ENCODE results near the gene MACROD2.

MACROD2 gene

DNA sequence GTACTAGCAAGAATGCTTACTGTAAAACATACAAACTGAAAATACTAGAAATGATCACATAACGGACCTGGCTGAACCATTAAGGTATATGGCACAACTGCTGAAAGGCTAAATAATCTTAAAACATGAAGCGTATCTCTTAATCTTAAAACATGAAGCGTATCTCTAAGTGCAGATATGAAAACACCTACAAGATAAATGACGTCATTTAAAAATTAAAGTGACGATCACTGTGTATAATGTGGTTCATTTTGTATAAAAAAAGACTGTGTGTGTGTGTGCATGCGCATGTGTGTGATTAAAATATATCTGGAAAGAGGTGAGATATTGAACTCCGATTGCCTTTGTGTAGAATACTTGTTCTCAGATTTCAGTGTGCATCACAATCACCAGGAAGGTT is 1797.5 kb downstream of the MACROD2 start:
- POLR2A ChIA-PET, result no interaction called here
- TF ChIP-seq, protein P1, sequence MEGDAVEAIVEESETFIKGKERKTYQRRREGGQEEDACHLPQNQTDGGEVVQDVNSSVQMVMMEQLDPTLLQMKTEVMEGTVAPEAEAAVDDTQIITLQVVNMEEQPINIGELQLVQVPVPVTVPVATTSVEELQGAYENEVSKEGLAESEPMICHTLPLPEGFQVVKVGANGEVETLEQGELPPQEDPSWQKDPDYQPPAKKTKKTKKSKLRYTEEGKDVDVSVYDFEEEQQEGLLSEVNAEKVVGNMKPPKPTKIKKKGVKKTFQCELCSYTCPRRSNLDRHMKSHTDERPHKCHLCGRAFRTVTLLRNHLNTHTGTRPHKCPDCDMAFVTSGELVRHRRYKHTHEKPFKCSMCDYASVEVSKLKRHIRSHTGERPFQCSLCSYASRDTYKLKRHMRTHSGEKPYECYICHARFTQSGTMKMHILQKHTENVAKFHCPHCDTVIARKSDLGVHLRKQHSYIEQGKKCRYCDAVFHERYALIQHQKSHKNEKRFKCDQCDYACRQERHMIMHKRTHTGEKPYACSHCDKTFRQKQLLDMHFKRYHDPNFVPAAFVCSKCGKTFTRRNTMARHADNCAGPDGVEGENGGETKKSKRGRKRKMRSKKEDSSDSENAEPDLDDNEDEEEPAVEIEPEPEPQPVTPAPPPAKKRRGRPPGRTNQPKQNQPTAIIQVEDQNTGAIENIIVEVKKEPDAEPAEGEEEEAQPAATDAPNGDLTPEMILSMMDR (IDR thresholded peaks at IDR 0.05; ENCODE audit: control extremely low read depth, extremely low read depth, low read depth, missing control alignments), result no peak
- CTCF ChIA-PET, result no interaction called here
- DNase-seq (ENCODE audit: extremely low spot score), result no peak

DNA sequence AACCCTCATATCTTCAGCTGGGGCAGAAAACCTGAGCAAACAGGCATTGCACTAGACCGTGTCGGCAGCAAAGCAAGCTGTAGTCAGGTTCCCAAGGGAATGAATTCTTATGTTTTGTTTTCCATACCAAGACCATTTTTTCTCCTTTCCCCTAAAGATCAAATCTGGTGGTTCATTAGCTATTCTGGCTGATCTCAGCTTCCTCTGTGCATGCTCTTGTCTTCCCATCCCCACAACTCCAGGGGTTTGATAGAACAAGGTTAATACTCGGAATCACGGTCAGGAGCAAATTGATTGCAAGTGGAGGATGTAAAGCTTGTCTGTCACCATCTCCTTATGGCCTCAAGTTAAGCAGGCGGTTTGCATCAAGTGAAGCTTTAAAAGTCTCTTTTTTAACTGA is 1799.1 kb downstream of the MACROD2 start:
- ChIA-PET POLR2A (no interaction called here), CTCF (interaction anchor here (0.9 to 1.1 kb wide), 2 partner anchors 33 to 331 kb away, joined by 3 read pairs; no protein-coding TSS in a partner anchor)
- DNase-seq (ENCODE audit: extremely low spot score), result no peak
- TF ChIP-seq, protein P1 (IDR thresholded peaks at IDR 0.05; ENCODE audit: control extremely low read depth, extremely low read depth, low read depth, missing control alignments), result no peak

DNA sequence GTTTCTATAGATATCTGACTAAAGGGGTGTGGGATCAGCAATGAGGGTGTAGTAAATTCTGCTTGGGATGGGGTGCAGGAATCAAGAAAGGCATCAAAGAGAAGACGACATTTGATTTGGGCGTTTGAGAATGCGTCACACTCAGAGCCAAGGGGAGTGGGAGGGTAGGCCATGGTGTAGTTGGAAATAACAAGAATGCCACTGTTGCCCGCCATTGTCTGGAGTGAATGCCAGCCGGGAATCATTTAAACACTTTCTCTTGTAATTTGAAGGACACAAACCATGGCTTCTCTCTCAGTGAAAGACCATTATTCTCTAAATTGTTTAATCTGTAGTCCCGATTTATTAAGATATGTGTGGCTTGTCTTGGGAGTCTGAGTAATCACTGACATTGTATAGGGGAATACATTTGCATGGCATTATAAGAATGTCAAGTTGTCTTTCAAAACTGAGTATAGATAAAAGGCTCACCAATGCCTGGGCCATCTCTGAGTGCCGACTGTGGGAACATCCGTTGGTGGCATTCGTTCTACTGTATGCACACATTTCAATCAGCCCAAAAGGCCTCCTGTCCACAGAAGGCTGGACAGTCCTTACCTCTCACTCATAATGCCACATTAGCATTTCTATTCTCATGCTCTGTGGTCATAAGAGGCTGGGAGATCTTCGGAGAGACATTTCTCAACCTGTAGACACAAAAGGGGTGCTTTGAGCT is 1800.1 kb downstream of the MACROD2 start:
- TF ChIP-seq, protein P1 (IDR thresholded peaks at IDR 0.05; ENCODE audit: control extremely low read depth, extremely low read depth, low read depth, missing control alignments), result no peak
- no peak for DNase-seq (ENCODE audit: extremely low spot score)
- CTCF ChIA-PET, result interaction anchor here (1.0 to 1.3 kb wide), 2 partner anchors 14 to 27 kb away, joined by 3 read pairs; no protein-coding TSS in a partner anchor
- POLR2A ChIA-PET, result no interaction called here

DNA sequence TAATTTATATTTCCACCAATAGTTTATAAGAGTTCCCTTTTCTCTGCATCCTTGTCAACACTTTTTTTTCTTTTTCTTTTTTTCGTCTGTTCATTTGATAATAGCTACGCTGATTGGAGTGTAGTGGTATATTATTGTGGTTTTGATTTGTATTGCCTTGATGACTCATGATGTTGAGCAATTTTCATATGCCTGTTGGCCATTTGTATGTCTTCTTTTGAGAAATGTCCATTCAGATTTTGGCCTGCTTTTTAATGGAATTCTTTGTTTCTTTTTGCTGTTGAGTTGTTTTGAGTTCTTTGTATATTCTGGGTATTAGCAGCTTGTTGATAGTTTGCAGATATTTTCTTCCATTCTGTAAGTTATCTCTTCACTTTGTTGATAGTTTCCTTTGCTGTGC is 1804.6 kb downstream of the MACROD2 start:
- POLR2A ChIA-PET, result no interaction called here

DNA sequence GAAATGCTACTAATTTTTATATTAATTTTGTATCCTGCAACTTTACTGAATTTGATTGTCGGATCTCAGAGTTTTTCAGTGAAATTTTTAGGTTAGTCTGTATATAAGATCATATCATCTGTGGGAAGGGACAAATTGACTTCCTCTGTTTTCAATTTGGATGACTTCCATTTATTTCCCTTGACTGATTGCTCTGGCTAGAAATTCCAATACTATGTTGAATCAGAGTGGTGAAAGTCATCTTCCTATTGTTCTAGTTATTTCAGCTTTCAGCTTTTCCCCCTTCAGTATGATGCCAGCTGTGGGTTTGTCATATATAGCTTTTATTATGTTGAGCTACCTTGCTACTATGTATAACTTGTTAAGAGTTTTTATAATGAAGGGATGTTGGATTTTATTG is 1806.7 kb downstream of the MACROD2 start:
- TF ChIP-seq, protein P1 (IDR thresholded peaks at IDR 0.05; ENCODE audit: control extremely low read depth, extremely low read depth, low read depth, missing control alignments), result no peak
- CTCF ChIA-PET, result interaction anchor here (1.3 kb wide), 1 partner anchor 37 kb away, joined by 3 read pairs; no protein-coding TSS in a partner anchor
- POLR2A ChIA-PET, result no interaction called here
- DNase-seq (ENCODE audit: extremely low spot score), result no peak

More for the DNA sequence above, 1804.6 kb downstream of the MACROD2 start:
- no peak for DNase-seq (ENCODE audit: extremely low spot score)
- TF ChIP-seq, protein P1 (IDR thresholded peaks at IDR 0.05; ENCODE audit: control extremely low read depth, extremely low read depth, low read depth, missing control alignments), result no peak
- CTCF ChIA-PET, result interaction anchor here (1.2 kb wide), 1 partner anchor 12 kb away, joined by 3 read pairs; no protein-coding TSS in a partner anchor

DNA sequence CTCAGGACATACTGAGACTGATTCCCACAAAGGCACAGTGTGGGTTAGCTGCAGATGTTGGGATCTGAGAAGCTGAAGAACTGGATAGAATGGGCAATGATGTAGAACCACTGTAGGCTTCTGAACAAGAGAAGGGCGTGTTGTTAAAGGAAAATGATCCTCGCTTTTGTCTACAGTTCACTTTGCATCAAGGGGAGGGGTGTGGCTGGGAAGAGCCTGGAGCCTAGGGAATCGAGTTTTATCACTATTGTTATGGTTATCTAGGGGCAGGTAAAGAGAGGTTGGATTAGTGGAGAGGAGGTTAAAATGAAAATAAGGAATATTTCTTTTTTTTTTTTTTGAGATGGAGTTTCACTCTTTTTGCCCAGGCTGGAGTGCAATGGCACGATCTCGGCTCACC is 1809.8 kb downstream of the MACROD2 start:
- TF ChIP-seq, protein P1 (IDR thresholded peaks at IDR 0.05; ENCODE audit: control extremely low read depth, extremely low read depth, low read depth, missing control alignments), result no peak
- POLR2A ChIA-PET, result no interaction called here
- CTCF ChIA-PET, result no interaction called here
- DNase-seq (ENCODE audit: extremely low spot score), result no peak
